Activated T-cell treated with anti-CD3 and anti-CD28 coated beads, Interleukin-2, amount 50 U/mL, for 24 hours (primary cell): ENCODE results near the gene SFTPD.
"Not testable (repeated sequence)": the region's sequence is repeated elsewhere in the genome, so short reads cannot be mapped to it uniquely, and the experiment has no call there.

Source experiments
- DNase-seq: peaks from one replicate; pipeline ENCODE4 v3.0.0-alpha.2; 2020
- H3K27ac Mint-ChIP-seq: 2 replicates; pipeline ENCODE4 v1.8.0; 2020; ENCODE audit warnings: mild to moderate bottlenecking, mixed read lengths
- H3K27me3 Mint-ChIP-seq: 2 replicates; pipeline ENCODE4 v1.8.0; 2020; ENCODE audit warnings: mixed read lengths
- H3K36me3 Mint-ChIP-seq: 2 replicates; pipeline ENCODE4 v1.8.0; 2020; ENCODE audit warnings: low read depth, mixed read lengths
- H3K4me1 Mint-ChIP-seq: 2 replicates; pipeline ENCODE4 v1.8.0; 2020; ENCODE audit warnings: low read depth, mixed read lengths
- H3K4me3 Mint-ChIP-seq: 2 replicates; pipeline ENCODE4 v1.8.0; 2020; ENCODE audit warnings: mild to moderate bottlenecking, moderate library complexity, mixed read lengths
- H3K9me3 Mint-ChIP-seq: 2 replicates; pipeline ENCODE4 v1.8.0; 2020; ENCODE audit warnings: mixed read lengths

SFTPD gene

GRCh38 chr10:79948976-79949722 lies at the start of gene SFTPD:
Gene SFTPD, minus strand, starts transcription at chr10:79949105. Its CDS starts 2,446 bp downstream, at chr10:79946659.
- H3K27me3 Mint-ChIP-seq = peaks cover 12% of the 10 kb centered on the region
- H3K4me1 Mint-ChIP-seq = no peaks in the 10 kb centered on the region
- H3K9me3 Mint-ChIP-seq = peaks cover 16% of the 10 kb centered on the region
- no peaks in the 10 kb centered on the region for H3K36me3 Mint-ChIP-seq
- no peak within 1 kb of the TSS for H3K4me3 Mint-ChIP-seq
- H3K27ac Mint-ChIP-seq = no peak within 1 kb of the TSS
- DNase-seq = no peak

- no peaks in the 10 kb centered on the region for H3K36me3 Mint-ChIP-seq
- no peaks in the 10 kb centered on the region for H3K4me1 Mint-ChIP-seq
- H3K4me3 Mint-ChIP-seq = no peak overlapping the region
- peaks cover 28% of the 10 kb centered on the region for H3K27me3 Mint-ChIP-seq
- H3K9me3 Mint-ChIP-seq = no peaks in the 10 kb centered on the region
- H3K27ac Mint-ChIP-seq = no peak overlapping the region
- no peak for DNase-seq
These were observed 47.2 kb upstream of the SFTPD start for GRCh38 chr10:79995979-79996634.

GRCh38 chr10:79994556-79994955 lies 45.7 kb upstream of the SFTPD start:
- DNase-seq = no peak
- Mint-ChIP-seq H3K4me1 (no peaks in the 10 kb centered on the region), H3K27me3 (peaks cover 23% of the 10 kb centered on the region), H3K27ac (no peak overlapping the region), H3K36me3 (no peaks in the 10 kb centered on the region), H3K9me3 (peaks cover 7% of the 10 kb centered on the region), H3K4me3 (no peak overlapping the region)

- not testable (repeated sequence) for DNase-seq, H3K36me3 Mint-ChIP-seq, H3K27ac Mint-ChIP-seq, H3K4me3 Mint-ChIP-seq
- H3K9me3 Mint-ChIP-seq = peaks cover 13% of the 10 kb centered on the region
- peaks cover 24% of the 10 kb centered on the region for H3K4me1 Mint-ChIP-seq
- H3K27me3 Mint-ChIP-seq = peaks cover 45% of the 10 kb centered on the region
These were observed 39.3 kb upstream of the SFTPD start for GRCh38 chr10:79988199-79988598.

GRCh38 chr10:79986661-79987060 lies 37.8 kb upstream of the SFTPD start:
- Mint-ChIP-seq H3K9me3 (peaks cover 13% of the 10 kb centered on the region), H3K27me3 (peaks cover 57% of the 10 kb centered on the region), H3K4me1 (peaks cover 26% of the 10 kb centered on the region)
- H3K4me3 Mint-ChIP-seq, DNase-seq, H3K27ac Mint-ChIP-seq, H3K36me3 Mint-ChIP-seq: not testable (repeated sequence)

GRCh38 chr10:79985481-79986072 lies 36.7 kb upstream of the SFTPD start:
- no peak overlapping the region for H3K4me3 Mint-ChIP-seq
- peaks cover 13% of the 10 kb centered on the region for H3K9me3 Mint-ChIP-seq
- H3K4me1 Mint-ChIP-seq = peaks cover 26% of the 10 kb centered on the region
- H3K27me3 Mint-ChIP-seq = peaks cover 67% of the 10 kb centered on the region
- no peak for DNase-seq
- peak overlapping the region; percentile 3 for H3K27ac Mint-ChIP-seq
- no peaks in the 10 kb centered on the region for H3K36me3 Mint-ChIP-seq

- DNase-seq = peak; percentile 40
- peaks cover 26% of the 10 kb centered on the region for H3K4me1 Mint-ChIP-seq
- no peak overlapping the region for H3K27ac Mint-ChIP-seq
- no peak overlapping the region for H3K4me3 Mint-ChIP-seq
- H3K9me3 Mint-ChIP-seq = peaks cover 7% of the 10 kb centered on the region
- H3K27me3 Mint-ChIP-seq = peaks cover 70% of the 10 kb centered on the region
- no peaks in the 10 kb centered on the region for H3K36me3 Mint-ChIP-seq
These were observed 35.9 kb upstream of the SFTPD start for GRCh38 chr10:79984851-79985250.

- Mint-ChIP-seq H3K4me1 (peaks cover 26% of the 10 kb centered on the region), H3K9me3 (no peaks in the 10 kb centered on the region), H3K4me3 (no peak overlapping the region), H3K27me3 (peaks cover 80% of the 10 kb centered on the region), H3K36me3 (no peaks in the 10 kb centered on the region), H3K27ac (no peak overlapping the region)
- DNase-seq = no peak
These were observed 34.5 kb upstream of the SFTPD start for GRCh38 chr10:79983286-79983909.

GRCh38 chr10:79982861-79983260 lies 34.0 kb upstream of the SFTPD start:
- H3K4me3 Mint-ChIP-seq = no peak overlapping the region
- H3K27ac Mint-ChIP-seq = no peak overlapping the region
- no peak for DNase-seq
- no peaks in the 10 kb centered on the region for H3K9me3 Mint-ChIP-seq
- no peaks in the 10 kb centered on the region for H3K36me3 Mint-ChIP-seq
- H3K4me1 Mint-ChIP-seq = peaks cover 26% of the 10 kb centered on the region
- H3K27me3 Mint-ChIP-seq = peaks cover 83% of the 10 kb centered on the region

- Mint-ChIP-seq H3K27ac (no peak overlapping the region), H3K9me3 (no peaks in the 10 kb centered on the region), H3K36me3 (no peaks in the 10 kb centered on the region), H3K27me3 (peaks cover 85% of the 10 kb centered on the region), H3K4me3 (no peak overlapping the region), H3K4me1 (peaks cover 26% of the 10 kb centered on the region)
- DNase-seq = no peak
These were observed 33.5 kb upstream of the SFTPD start for GRCh38 chr10:79982362-79982800.

GRCh38 chr10:79981450-79982361 lies 32.8 kb upstream of the SFTPD start:
- H3K9me3 Mint-ChIP-seq = no peaks in the 10 kb centered on the region
- no peak overlapping the region for H3K27ac Mint-ChIP-seq
- H3K4me1 Mint-ChIP-seq = peaks cover 25% of the 10 kb centered on the region
- peak; percentile 31 for DNase-seq
- H3K27me3 Mint-ChIP-seq = peaks cover 87% of the 10 kb centered on the region
- H3K4me3 Mint-ChIP-seq = peak overlapping the region; percentile 69
- no peaks in the 10 kb centered on the region for H3K36me3 Mint-ChIP-seq

GRCh38 chr10:79980711-79981110 lies 31.8 kb upstream of the SFTPD start:
- peaks cover 17% of the 10 kb centered on the region for H3K4me1 Mint-ChIP-seq
- H3K4me3 Mint-ChIP-seq = no peak overlapping the region
- H3K36me3 Mint-ChIP-seq = no peaks in the 10 kb centered on the region
- H3K27ac Mint-ChIP-seq = no peak overlapping the region
- peaks cover 86% of the 10 kb centered on the region for H3K27me3 Mint-ChIP-seq
- DNase-seq = no peak
- no peaks in the 10 kb centered on the region for H3K9me3 Mint-ChIP-seq

GRCh38 chr10:79979976-79980687 lies 31.2 kb upstream of the SFTPD start:
- Mint-ChIP-seq H3K9me3 (peaks cover 3% of the 10 kb centered on the region), H3K36me3 (no peaks in the 10 kb centered on the region), H3K4me3 (no peak overlapping the region), H3K4me1 (peaks cover 11% of the 10 kb centered on the region), H3K27ac (no peak overlapping the region), H3K27me3 (peaks cover 86% of the 10 kb centered on the region)
- no peak for DNase-seq
